ENCODE results near the gene TPRG1. TPM values are rescaled to one million over a fixed set of nuclear protein-coding genes. Genes with fewer than 3 reads are reported as not detected.

TPRG1 gene
- total and polyA plus RNA-seq, 2 of the 8 experiments (the other 6 are each of a cell fraction or from before 2014, with no cell fraction given): 0.37 to 0.47 TPM

GRCh38 chr3:189143321-189143720 lies 28.4 kb upstream of the TPRG1 start:
- Histone ChIP-seq H3K79me2 (ENCODE audit: control insufficient read depth in 1 of 2, insufficient read depth in 2 of 2, low read length in 2 of 2) (no peaks in the 10 kb centered on the region), H3K14ac (ENCODE audit: insufficient read length) (no peak overlapping the region), H3K27me3 (replicated peaks in 1 of 4; ENCODE audit: control insufficient read depth in 3 of 4, extremely low read depth in 1 of 4, insufficient read depth in 3 of 4, low read length in 3 of 4) (no peaks in the 10 kb centered on the region; a peak in 1 of 7 replicates), H3K4me2 (ENCODE audit: insufficient read depth in 1 of 2, low read depth in 2 of 2, low read length in 2 of 2) (no peak overlapping the region), H4K8ac (ENCODE audit: extremely low read depth, insufficient read depth, low read length) (no peak overlapping the region), H2BK5ac (ENCODE audit: low read depth, low read length) (no peak overlapping the region), H3K9me3 (ENCODE audit: insufficient read depth in 2 of 2, low read depth in 1 of 2, low read length in 1 of 2) (no peaks in the 10 kb centered on the region), H2BK20ac (ENCODE audit: low read length) (no peak overlapping the region), H2BK15ac (ENCODE audit: low read length) (no peak overlapping the region), H3K56ac (replicated peaks; ENCODE audit: insufficient read length, low read depth, low read length) (no peak overlapping the region), H3K4me3 (ENCODE audit: extremely low read depth in 1 of 4, insufficient read depth in 2 of 4, low read depth in 3 of 4, low read length in 4 of 4) (no peak overlapping the region), H4K20me1 (replicated peaks in 1 of 2; ENCODE audit: control insufficient read depth in 1 of 2, insufficient read depth in 2 of 2, low read length in 2 of 2) (no peaks in the 10 kb centered on the region), H2AFZ (ENCODE audit: low read length) (no peak overlapping the region), H3K27ac (ENCODE audit: low read depth, low read length) (no peak overlapping the region), H3K4me1 (replicated peaks in 1 of 4; ENCODE audit: control insufficient read depth in 3 of 4, insufficient read depth in 4 of 4, low read length in 3 of 4) (peaks cover 0 to 5% (median 1%) of the 10 kb centered on the region in 4 experiments; a peak in 3 of 7 replicates), H3K79me1 (ENCODE audit: low read depth, low read length) (no peaks in the 10 kb centered on the region), H4K5ac (ENCODE audit: insufficient read length, low read depth, low read length) (no peak overlapping the region), H2BK12ac (ENCODE audit: low read depth, low read length) (no peak overlapping the region), H3K23me2 (ENCODE audit: low read depth, low read length) (no peaks in the 10 kb centered on the region), H2BK120ac (replicated peaks; ENCODE audit: low read depth, low read length) (no peak overlapping the region), H3K23ac (ENCODE audit: insufficient read length) (no peak overlapping the region), H3K4ac (replicated peaks; ENCODE audit: insufficient read length, low read depth, low read length) (no peak overlapping the region), H4K91ac (replicated peaks; ENCODE audit: insufficient read length, low read length) (no peak overlapping the region), H2AK5ac (ENCODE audit: low read depth, low read length) (no peak overlapping the region), H3K18ac (ENCODE audit: extremely low read depth, low read length) (no peak overlapping the region), H3K36me3 (ENCODE audit: control insufficient read depth in 2 of 4, insufficient read depth in 4 of 4, low read length in 3 of 4) (no peaks in the 10 kb centered on the region), H3K9ac (replicated peaks in 1 of 4; ENCODE audit: extremely low read depth in 1 of 4, low read depth in 3 of 4, low read length in 3 of 4) (no peak overlapping the region)
- FAIRE-seq: no peak
- WGBS, 2 experiments (ENCODE audit: extremely low coverage in 1 of 2, insufficient coverage in 1 of 2, insufficient read length in 1 of 2, insufficient replicate concordance in 2 of 2, low coverage in 1 of 2, low lambda C conversion rate in 2 of 2, missing lambda C conversion rate in 1 of 2): 93% methylated on average over 1 of the region's 1 CpG; no CpG with 5 or more reads in 1 of the 2 experiments
- DNase-seq (ENCODE audit: low read depth in 1 of 2, low spot score in 2 of 2): no peak
- POLR2A ChIA-PET (ENCODE audit: partially characterized antibody): no interaction called here
- CTCF ChIA-PET (ENCODE audit: partially characterized antibody): interaction anchor here (0.6 to 2.0 kb wide), 4 partner anchors 94 to 1234 kb away, joined by 3 to 5 read pairs (median 4); no protein-coding TSS in a partner anchor
- TF ChIP-seq E2F6 (IDR thresholded peaks at IDR 0.05) (no peak), SIRT6 (IDR thresholded peaks at IDR 0.05; ENCODE audit: low read length) (no peak), CHD2 (IDR thresholded peaks at IDR 0.05; ENCODE audit: low read length) (no peak)

Data from H1 (cell line).